ENCODE data around the gene SNORC. TPM values are rescaled to one million over a fixed set of nuclear protein-coding genes. Genes with fewer than 3 reads are reported as not detected.

The SNORC gene
- total RNA-seq, 1 donor from 2014 or later: not detected

GRCh38 chr2:232859385-232859916 is 10.6 kb upstream of the SNORC start:
- H3K4me3 ChIP-seq: no peak overlapping the region
- no peak for TF ChIP-seq CTCF (IDR thresholded peaks at IDR 0.05)
- intact Hi-C loops (cut with DNase I): no loop called here
- no peaks in the 10 kb centered on the region for H3K27me3 ChIP-seq
- H3K27ac ChIP-seq: no peak overlapping the region
- no peaks in the 10 kb centered on the region for H3K4me1 ChIP-seq
- no peaks in the 10 kb centered on the region for H3K9me3 ChIP-seq
- H3K36me3 ChIP-seq: peaks cover 41 to 60% of the 10 kb centered on the region in 2 donors
- no peak for DNase-seq (ENCODE audit: low spot score in 2 of 2)

GRCh38 chr2:232860593-232861241 is 9.3 kb upstream of the SNORC start:
- intact Hi-C loops (cut with DNase I): no loop called here
- no peaks in the 10 kb centered on the region for H3K9me3 ChIP-seq
- no peaks in the 10 kb centered on the region for H3K4me1 ChIP-seq
- no peak overlapping the region for H3K4me3 ChIP-seq
- DNase-seq (ENCODE audit: low spot score in 2 of 2): no peak
- no peaks in the 10 kb centered on the region for H3K27me3 ChIP-seq
- peaks cover 38 to 53% of the 10 kb centered on the region in 2 donors for H3K36me3 ChIP-seq
- TF ChIP-seq CTCF (IDR thresholded peaks at IDR 0.05): no peak
- no peak overlapping the region for H3K27ac ChIP-seq

GRCh38 chr2:232861353-232861752 is 8.7 kb upstream of the SNORC start:
- no peak overlapping the region for H3K4me3 ChIP-seq
- no peak overlapping the region for H3K27ac ChIP-seq
- H3K27me3 ChIP-seq: no peaks in the 10 kb centered on the region
- no peak for DNase-seq (ENCODE audit: low spot score in 2 of 2)
- intact Hi-C loops (cut with DNase I): no loop called here
- H3K9me3 ChIP-seq: no peaks in the 10 kb centered on the region
- peaks cover 32 to 46% of the 10 kb centered on the region in 2 donors for H3K36me3 ChIP-seq
- TF ChIP-seq CTCF (IDR thresholded peaks at IDR 0.05): no peak
- H3K4me1 ChIP-seq: no peaks in the 10 kb centered on the region

GRCh38 chr2:232863996-232864395 is 6.1 kb upstream of the SNORC start:
- Histone ChIP-seq H3K27me3 (no peaks in the 10 kb centered on the region), H3K4me3 (no peak overlapping the region), H3K4me1 (no peaks in the 10 kb centered on the region), H3K36me3 (peaks cover 8 to 20% of the 10 kb centered on the region in 2 donors), H3K9me3 (no peaks in the 10 kb centered on the region), H3K27ac (no peak overlapping the region)
- DNase-seq (ENCODE audit: low spot score in 2 of 2): no peak
- intact Hi-C loops (cut with DNase I): no loop called here
- no peak for TF ChIP-seq CTCF (IDR thresholded peaks at IDR 0.05)

- no peaks in the 10 kb centered on the region for H3K9me3 ChIP-seq
- H3K4me3 ChIP-seq: no peak overlapping the region
- no peak for TF ChIP-seq CTCF (IDR thresholded peaks at IDR 0.05)
- no peak for DNase-seq (ENCODE audit: low spot score in 2 of 2)
- H3K27me3 ChIP-seq: no peaks in the 10 kb centered on the region
- H3K4me1 ChIP-seq: no peaks in the 10 kb centered on the region
- peaks cover 0 to 14% of the 10 kb centered on the region in 2 donors for H3K36me3 ChIP-seq
- intact Hi-C loops (cut with DNase I): no loop called here
- H3K27ac ChIP-seq: no peak overlapping the region
Measured at GRCh38 chr2:232865165-232865564, 4.9 kb upstream of the SNORC start.

All from ascending aorta (tissue), 2 donors.